Gastroesophageal sphincter (tissue), 4 donors: ENCODE results near the gene FNIP2. TPM values are rescaled to one million over a fixed set of nuclear protein-coding genes. Genes with fewer than 3 reads are reported as not detected.

Experiments used
- ATAC-seq: fragments of 150-250 bp; one replicate; pipeline ENCODE4 v1.9.1; 2016; ENCODE audit warnings: mild to moderate bottlenecking, moderate library complexity
- H3K27ac ChIP-seq, 4 donors: fragments of 200-600 bp; sonication (generic) in 3 of 4; 1 replicate in 3 of 4; 2 replicates in 1 of 4; pipeline ENCODE4 v1.5.1; 2016 to 2019
- H3K27me3 ChIP-seq: fragments of 200-600 bp; sonication (generic); one replicate; pipeline ENCODE4 v1.5.1; 2019
- H3K36me3 ChIP-seq, 2 donors: fragments of 200-600 bp; sonication (generic); one replicate each; pipeline ENCODE4 v1.5.1; 2019; ENCODE audit warnings: control low read depth in 1 of 2
- H3K4me1 ChIP-seq, 3 donors: fragments of 200-600 bp; sonication (generic); 1 replicate in 2 of 3; 2 replicates in 1 of 3; pipeline ENCODE4 v1.5.1; 2016 to 2019; ENCODE audit warnings: control low read depth in 2 of 3
- H3K4me3 ChIP-seq, 2 donors: fragments of 200-600 bp; sonication (generic); one replicate each; pipeline ENCODE4 v1.5.1; 2019; ENCODE audit warnings: mild to moderate bottlenecking in 1 of 2, moderate library complexity in 1 of 2
- H3K9me3 ChIP-seq, 3 donors: fragments of 200-600 bp; sonication (generic); one replicate each; pipeline ENCODE4 v1.5.1; 2017 to 2019; ENCODE audit warnings: control low read depth in 2 of 3
- EP300 ChIP-seq: sonication (generic); formaldehyde crosslinking; IDR thresholded peaks from one replicate; pipeline ENCODE4 v1.6.1; 2017; ENCODE audit warnings: antibody characterized with exemption, mild to moderate bottlenecking
- POLR2A ChIP-seq, 2 donors: fragments of 450-650 bp; IDR thresholded peaks; one replicate each; pipeline ENCODE4 v1.6.1; 2017; ENCODE audit warnings: antibody characterized with exemption in 2 of 2, mild to moderate bottlenecking in 2 of 2, moderate library complexity in 1 of 2
- POLR2AphosphoS5 ChIP-seq: sonication (generic); formaldehyde crosslinking; IDR thresholded peaks from one replicate; pipeline ENCODE4 v1.6.1; 2017; ENCODE audit warnings: antibody characterized with exemption
- WGBS, 2 donors: methylation state at CpG; one replicate each; pipeline ENCODE4 v1.1.5; 2018; ENCODE audit warnings: low coverage in 1 of 2; 5-methylcytosine and 5-hydroxymethylcytosine counted together
- total RNA-seq, 4 donors: library from RNA; depleted of rRNA; stranded (reverse); fragments of >200 nt; gene quantifications; one replicate each; pipeline ENCODE4 v1.1.0, GENCODE V29; 2016
- TF ChIP-seq, protein P1 (sequence below), 4 experiments: fragments of 200-600 bp in 2 of 4; fragments of 450-650 bp in 2 of 4; sonication (generic) in 1 of 4; IDR thresholded peaks; one replicate each; pipeline ENCODE4 v1.5.1; 2017 to 2019; ENCODE audit warnings: antibody characterized with exemption in 4 of 4, mild to moderate bottlenecking in 2 of 4, moderate library complexity in 2 of 4

FNIP2 gene
- total RNA-seq, 4 donors from 2014 or later = 53.0 to 135 (median 70.5) TPM

DNA sequence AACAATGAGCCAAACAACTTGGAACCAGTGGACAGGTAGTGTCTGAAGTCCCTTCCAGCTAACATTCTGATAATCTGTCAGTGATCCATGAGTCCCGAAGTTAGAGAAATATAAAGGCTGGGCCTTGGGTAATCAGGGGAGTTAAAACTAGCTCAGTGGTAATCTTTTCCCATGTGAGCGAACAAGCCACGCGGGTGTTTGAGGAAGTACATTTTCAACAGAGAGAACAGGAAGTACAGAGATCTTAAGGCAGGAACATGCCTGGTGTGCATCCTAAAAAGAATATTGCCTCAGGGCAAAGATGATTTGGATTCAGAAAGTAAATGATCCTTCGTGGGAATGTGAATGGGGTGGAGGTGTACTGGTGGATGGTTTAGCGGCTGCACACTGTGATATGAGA is 42.9 kb downstream of the FNIP2 start:
- TF ChIP-seq POLR2AphosphoS5 = no peak
- TF ChIP-seq, protein P1, sequence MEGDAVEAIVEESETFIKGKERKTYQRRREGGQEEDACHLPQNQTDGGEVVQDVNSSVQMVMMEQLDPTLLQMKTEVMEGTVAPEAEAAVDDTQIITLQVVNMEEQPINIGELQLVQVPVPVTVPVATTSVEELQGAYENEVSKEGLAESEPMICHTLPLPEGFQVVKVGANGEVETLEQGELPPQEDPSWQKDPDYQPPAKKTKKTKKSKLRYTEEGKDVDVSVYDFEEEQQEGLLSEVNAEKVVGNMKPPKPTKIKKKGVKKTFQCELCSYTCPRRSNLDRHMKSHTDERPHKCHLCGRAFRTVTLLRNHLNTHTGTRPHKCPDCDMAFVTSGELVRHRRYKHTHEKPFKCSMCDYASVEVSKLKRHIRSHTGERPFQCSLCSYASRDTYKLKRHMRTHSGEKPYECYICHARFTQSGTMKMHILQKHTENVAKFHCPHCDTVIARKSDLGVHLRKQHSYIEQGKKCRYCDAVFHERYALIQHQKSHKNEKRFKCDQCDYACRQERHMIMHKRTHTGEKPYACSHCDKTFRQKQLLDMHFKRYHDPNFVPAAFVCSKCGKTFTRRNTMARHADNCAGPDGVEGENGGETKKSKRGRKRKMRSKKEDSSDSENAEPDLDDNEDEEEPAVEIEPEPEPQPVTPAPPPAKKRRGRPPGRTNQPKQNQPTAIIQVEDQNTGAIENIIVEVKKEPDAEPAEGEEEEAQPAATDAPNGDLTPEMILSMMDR (IDR thresholded peaks at IDR 0.05) = no peak
- no peak for TF ChIP-seq POLR2A (IDR thresholded peaks at IDR 0.05)
- no peak for TF ChIP-seq EP300
- H3K4me1 ChIP-seq = peaks cover 25 to 76% (median 33%) of the 10 kb centered on the region in 3 donors
- no peaks in the 10 kb centered on the region for H3K9me3 ChIP-seq
- H3K27ac ChIP-seq = peak overlapping the region; percentile 77 to 89 (median 85)
- ATAC-seq = no peak
- H3K27me3 ChIP-seq = no peaks in the 10 kb centered on the region
- no peak overlapping the region for H3K4me3 ChIP-seq
- 71 to 81% methylated on average over 6 of the region's 6 CpGs for WGBS, 2 donors
- no peaks in the 10 kb centered on the region for H3K36me3 ChIP-seq

DNA sequence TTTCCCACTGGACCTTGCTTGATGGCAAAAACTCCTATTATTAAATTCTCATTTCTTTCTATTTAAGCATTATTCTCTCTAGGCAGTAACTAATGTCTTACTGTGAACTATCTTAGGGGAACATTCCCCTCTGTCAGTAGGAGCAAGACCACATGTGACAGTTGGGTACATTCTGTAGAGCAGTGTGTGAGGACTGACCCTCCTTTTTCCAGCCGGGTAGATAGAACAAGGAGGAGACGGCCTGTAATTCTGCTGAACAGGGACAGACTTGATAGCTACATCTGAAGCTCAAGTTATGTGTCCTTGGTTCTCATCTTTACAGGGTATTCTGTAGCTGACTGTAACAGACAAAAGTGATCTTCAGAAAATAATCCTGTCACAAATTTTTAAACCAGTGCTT is 43.3 kb downstream of the FNIP2 start:
- TF ChIP-seq POLR2A (IDR thresholded peaks at IDR 0.05) (no peak), EP300 (no peak), POLR2AphosphoS5 (no peak)
- TF ChIP-seq, protein P1 (IDR thresholded peaks at IDR 0.05) = no peak
- Histone ChIP-seq H3K4me1 (peaks cover 23 to 76% (median 33%) of the 10 kb centered on the region in 3 donors), H3K9me3 (no peaks in the 10 kb centered on the region), H3K27ac (peak overlapping the region; percentile 77 to 89 (median 85)), H3K36me3 (no peaks in the 10 kb centered on the region), H3K4me3 (no peak overlapping the region), H3K27me3 (no peaks in the 10 kb centered on the region)
- WGBS, 2 donors = 93 to 100% methylated on average over 2 of the region's 2 CpGs
- no peak for ATAC-seq

DNA sequence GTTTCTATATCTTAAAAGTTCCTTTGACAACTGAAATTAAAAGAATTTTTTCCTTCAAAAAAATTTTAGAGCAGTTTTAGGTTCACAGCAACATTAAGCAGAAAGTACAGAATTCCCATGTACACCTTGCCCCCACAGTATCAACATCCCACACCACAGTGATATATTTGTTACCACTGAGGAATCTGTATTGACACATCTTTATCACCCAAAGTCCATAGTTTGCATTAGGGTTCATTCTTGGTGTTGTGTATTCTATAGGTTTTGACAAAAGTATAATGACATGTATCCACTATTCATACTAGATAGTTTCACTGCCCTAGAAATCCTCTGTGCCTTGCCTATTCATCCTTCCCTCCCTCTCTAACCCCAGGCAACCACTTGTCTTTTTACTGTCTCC is 43.7 kb downstream of the FNIP2 start:
- H3K4me1 ChIP-seq = peaks cover 22 to 76% (median 33%) of the 10 kb centered on the region in 3 donors
- no peak for ATAC-seq
- H3K27ac ChIP-seq = peak overlapping the region in 3 of 4 donors; percentile 77 to 87 (median 83)
- TF ChIP-seq EP300 (no peak), POLR2AphosphoS5 (no peak), POLR2A (IDR thresholded peaks at IDR 0.05) (no peak)
- TF ChIP-seq, protein P1 (IDR thresholded peaks at IDR 0.05) = no peak
- H3K9me3 ChIP-seq = no peaks in the 10 kb centered on the region
- no peak overlapping the region for H3K4me3 ChIP-seq
- no peaks in the 10 kb centered on the region for H3K27me3 ChIP-seq
- no peaks in the 10 kb centered on the region for H3K36me3 ChIP-seq

DNA sequence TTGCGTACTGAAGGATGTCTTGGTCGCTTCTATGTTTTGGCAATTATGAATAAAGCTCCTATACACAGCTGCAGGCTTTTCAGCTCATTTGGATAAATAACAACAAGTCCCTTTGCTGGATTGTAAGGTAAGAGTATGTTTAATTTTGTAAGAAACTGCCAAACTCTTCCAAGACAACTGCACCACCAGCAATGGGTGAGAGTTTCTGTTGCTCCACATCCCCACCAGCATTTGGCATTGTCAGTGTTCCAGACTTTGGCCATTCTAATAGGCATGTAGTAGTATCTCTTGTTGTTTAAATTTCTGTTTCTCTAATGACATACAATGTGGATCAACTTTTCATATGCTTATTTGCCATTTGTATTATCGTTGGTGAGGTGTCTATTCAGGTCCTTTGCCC is 44.3 kb downstream of the FNIP2 start:
- H3K27ac ChIP-seq = peak overlapping the region in 2 of 4 donors; percentile 83 to 87
- H3K4me1 ChIP-seq = peaks cover 22 to 76% (median 33%) of the 10 kb centered on the region in 3 donors
- TF ChIP-seq, protein P1 (IDR thresholded peaks at IDR 0.05) = no peak
- TF ChIP-seq POLR2A (IDR thresholded peaks at IDR 0.05) (no peak), EP300 (no peak), POLR2AphosphoS5 (no peak)
- WGBS, 2 donors = 95 to 100% methylated on average over 3 of the region's 3 CpGs
- H3K27me3 ChIP-seq = no peaks in the 10 kb centered on the region
- no peak for ATAC-seq
- H3K4me3 ChIP-seq = no peak overlapping the region
- no peaks in the 10 kb centered on the region for H3K36me3 ChIP-seq
- no peaks in the 10 kb centered on the region for H3K9me3 ChIP-seq

DNA sequence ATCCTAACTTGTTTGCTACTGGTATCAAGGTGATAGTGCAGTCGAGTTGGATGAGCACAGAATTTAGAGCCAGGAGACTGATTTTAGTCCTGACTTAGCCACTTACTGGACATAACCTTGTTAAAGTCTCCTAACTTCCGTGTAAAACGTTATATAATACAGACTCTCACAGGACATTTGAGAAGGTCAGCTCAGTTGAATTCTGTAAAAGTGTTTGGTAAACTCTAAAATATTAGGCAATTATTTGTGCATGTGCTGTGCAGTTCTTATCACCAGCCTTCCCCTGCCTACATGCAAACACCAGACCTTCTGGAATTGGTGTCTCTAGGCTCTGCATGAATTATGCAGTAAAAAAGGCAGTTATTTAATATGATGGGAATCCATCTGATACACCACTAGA is 45.4 kb downstream of the FNIP2 start:
- WGBS, 2 donors = 10 to 48% methylated on average over 3 of the region's 3 CpGs

More for the DNA sequence above, 45.4 kb downstream of the FNIP2 start:
- Histone ChIP-seq H3K4me3 (no peak overlapping the region), H3K27me3 (no peaks in the 10 kb centered on the region), H3K4me1 (peaks cover 20 to 76% (median 33%) of the 10 kb centered on the region in 3 donors), H3K27ac (peak overlapping the region in 1 of 4 donors; percentile 6), H3K36me3 (no peaks in the 10 kb centered on the region), H3K9me3 (no peaks in the 10 kb centered on the region)
- no peak for TF ChIP-seq POLR2A (IDR thresholded peaks at IDR 0.05)
- no peak for TF ChIP-seq POLR2AphosphoS5
- no peak for TF ChIP-seq EP300
- TF ChIP-seq, protein P1 (IDR thresholded peaks at IDR 0.05) = no peak
- ATAC-seq = no peak
